ELR (cell line): ENCODE measurements around the gene PTGES2.
"Not testable (repeated sequence)": the region's sequence is repeated elsewhere in the genome, so short reads cannot be mapped to it uniquely, and the experiment has no call there.

ENCODE experiments used
- DNase-seq: peaks from one replicate; pipeline ENCODE4 v3.0.0-alpha.2; 2015; ENCODE audit warnings: low read depth

Gene PTGES2

DNA sequence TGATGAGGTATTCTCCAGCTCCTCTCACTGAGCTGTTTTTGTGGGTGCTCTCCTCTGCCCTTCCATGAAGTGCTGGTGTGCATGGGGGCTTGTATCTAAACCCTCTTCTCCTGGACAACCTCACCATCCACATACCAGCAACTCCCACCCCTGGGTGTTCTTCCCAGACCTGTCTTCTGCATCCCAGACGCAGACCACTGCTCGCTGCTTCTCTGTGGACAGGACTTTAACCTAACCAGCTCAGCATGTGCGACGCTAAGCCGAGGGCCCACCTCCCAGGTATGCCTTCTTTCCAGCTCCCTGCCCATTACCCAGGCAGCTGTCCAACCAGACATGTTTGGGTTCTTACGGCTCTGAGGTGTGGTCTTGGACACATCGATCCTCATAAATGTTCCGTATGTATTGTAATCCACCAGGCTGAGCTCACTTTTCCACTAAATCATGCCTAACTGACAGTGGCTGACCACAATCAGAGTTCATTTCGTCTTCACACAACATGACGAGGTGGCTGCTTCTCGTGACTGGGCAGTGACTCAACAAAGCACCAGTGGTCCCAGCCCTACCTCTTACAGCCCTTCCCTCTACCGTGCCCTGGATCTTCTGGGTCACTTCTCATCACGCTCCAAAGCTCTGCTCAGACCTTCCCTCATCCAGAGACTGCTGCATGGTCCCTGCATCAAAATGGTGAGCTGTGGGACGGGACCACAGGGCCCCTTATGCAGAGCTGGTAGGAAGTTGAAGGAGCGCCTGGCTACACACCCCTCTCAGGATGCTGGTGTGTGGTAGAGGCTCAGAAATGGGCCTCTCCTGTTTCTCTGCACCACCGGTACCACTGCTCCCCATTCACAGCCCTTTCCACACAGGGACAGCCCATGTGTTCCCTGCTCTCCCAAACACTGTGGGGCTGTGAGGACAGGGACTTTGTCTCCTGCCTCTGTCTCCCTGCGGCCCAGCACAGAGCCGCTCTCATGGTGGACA lies 9.6 kb upstream of the PTGES2 start:
- DNase-seq, result peak; percentile 91

DNA sequence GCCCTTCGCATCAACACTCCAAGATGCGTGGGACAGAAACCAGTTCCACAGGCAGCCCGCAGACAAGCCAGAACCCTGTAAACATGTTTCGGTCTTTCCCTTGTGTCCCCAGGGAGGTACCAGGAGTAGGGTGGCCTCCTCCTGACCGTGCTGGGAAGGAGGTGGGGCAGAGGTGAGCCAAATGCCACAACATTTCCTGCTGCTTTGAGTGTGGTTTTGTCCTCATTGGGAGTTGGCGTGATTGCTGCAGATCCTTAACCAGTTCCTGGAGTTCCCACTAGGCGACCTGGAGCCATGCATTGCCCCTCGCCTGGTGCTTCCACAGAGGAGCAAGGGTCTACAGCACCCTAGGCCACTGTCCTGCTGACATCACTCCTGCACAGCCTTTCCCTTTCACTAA lies 8.0 kb upstream of the PTGES2 start:
- DNase-seq, result not testable (repeated sequence)

DNA sequence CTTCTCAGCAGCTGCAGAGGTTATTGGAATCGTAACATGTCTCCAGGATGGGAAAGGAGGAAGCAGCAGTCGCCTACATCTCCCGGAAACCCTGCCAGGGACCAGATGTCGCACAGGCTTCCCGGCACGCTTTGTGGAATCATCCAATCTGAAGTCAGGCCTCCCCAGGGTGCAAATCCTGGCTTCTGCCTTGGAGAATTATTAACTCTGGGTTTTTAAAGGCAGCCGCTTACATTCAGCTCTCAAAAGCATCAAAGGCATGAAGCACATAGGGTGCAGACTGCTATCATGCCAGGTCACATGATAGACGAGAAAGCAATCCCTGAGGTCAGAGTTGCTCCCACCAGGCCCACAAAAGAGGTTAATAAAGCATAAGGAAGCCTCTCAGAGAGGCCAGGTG lies 4.6 kb upstream of the PTGES2 start:
- not testable (repeated sequence) for DNase-seq

DNA sequence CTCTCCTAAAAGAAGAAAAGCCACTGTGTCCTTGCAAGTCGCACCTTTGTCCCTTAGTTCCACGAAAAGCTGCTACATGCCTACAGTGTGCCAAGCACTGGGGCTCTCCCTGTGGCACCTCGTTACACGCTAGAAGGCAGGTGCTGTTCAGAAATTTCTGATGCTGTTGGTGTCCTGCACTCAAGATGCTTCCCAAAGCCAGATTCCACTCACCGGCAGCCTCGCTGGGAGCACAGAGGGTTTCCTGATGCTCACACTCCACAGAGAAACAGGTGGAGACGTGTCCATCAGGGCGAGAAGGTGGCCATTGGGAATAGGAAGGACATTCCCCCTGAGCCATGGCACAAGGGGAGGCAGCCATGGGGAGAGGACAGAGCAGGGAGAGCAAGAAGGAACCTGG lies 3.8 kb upstream of the PTGES2 start:
- DNase-seq, result not testable (repeated sequence)

DNA sequence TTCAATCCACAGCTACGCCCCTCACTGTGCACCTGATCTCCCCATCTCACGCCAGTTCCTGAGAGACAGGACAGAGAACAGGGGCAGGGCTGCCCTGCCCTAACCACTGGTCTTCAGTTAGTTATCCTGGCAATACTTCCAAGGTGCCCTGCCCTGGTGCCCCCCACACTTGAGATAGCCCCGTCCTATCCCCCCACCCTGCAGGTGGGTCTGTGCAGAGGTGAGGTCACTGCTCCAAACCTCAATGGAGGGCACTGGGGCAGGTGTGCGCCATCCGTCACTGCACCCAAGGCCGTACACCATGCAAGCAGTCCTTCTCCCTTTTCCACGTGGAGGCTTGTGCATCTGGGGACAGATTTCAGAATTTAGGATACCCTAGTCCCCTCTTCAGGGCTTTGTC lies 3.1 kb upstream of the PTGES2 start:
- not testable (repeated sequence) for DNase-seq

DNA sequence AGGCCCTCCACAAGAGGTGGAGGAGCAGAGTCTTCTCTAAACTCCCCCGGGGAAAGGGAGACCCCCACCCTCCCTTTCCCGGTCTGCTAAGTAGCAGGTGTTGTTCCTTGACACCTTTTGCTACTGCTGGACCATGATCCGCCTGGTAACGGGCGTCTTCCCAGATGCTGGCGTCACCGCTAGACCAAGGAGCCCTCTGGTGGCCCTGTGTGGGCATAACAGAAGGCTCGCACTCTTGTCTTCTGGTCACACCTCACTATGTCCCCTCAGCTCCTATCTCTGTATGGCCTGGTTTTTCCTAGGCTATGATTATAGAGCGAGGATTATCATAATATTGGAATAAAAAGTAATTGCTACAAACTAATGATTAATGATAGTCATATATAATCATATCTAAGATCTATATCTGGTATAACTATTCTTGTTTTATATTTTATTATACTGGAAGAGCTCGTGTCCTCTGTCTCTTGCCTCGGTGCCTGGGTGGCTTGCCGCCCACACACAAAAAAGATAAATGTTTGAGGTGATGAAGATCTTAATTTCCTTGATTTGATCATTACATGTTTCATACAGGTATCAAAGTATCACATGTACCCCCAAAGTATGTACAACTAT lies 2.6 kb upstream of the PTGES2 start:
- not testable (repeated sequence) for DNase-seq

DNA sequence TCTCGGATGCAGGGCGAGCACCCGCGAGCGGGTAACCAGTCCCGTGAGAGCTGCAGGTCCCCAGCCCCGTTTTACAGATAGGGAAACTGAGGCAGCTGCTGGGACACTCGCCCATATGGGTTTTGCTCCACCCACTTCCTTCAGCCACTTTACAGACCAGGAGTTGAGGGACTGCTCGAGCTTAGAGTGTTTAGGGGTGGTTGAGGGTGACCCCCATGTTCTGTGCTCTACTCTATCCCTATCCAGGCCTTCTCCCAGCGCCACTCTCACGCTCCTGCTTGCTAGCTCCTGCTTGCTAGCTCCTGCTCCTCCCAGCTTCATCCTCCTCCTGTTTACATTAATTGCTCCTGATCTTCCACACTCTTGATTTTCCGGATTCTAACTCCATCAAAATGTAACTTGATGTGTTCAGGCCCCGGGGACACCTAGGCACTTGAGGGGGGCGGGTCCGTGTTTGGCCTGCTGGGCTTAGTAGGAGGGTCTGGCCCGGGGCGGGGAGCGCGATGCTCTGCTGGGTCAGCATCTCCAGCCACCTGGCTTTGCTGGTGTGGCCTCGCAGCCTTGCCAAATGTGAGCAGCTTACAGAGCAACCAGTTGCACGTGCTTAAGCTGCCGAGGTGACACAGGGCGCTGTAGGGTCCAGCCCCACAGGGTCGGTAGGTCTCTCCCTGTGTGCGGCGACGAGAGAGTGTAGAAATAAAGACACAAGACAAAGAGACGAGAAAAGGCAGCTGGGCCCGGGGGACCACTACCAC lies 1.5 kb upstream of the PTGES2 start:
- DNase-seq, result no peak

DNA sequence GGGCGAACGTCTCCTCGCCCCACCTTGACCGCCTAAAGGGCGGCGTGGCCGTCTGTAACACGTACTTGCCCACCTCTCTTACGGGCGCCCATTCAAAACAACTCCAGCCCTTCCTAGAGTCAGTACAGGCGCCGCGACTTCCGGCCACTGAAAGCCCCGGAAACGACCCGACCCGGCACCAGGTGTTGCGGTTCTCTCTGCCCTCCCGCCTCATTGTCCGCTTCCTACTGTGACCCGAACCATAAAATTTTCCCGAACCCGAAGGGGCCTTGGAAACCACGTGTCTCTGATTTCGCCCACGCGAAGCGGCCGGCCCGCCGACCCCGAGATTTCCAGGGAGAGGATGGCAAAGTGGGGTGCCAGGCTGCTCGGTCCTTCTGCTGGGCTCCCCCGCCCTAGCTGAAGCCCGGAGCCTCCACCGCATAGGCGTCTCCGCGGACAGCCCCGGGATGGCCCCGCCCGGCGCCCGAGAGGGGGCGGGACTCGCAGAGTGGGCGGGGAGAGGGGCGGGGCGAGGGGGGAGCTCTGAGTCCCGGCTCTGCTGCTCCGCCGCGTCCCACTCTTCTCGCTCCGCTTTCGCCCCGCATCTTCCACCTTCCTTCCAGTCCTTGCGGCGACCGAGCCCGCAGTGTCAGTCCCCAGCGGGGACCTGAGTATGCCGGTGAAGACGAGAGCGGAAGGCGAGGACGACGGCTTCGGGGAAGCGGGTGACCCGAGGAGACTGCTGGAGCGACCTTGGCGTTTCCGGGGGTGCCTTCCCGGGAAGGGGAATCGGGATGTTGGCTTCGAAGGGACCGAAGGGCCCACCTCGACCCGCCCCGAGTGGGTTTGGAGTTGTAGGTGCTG lies 684 bp upstream of the PTGES2 start:
- peak; percentile 95 for DNase-seq

DNA sequence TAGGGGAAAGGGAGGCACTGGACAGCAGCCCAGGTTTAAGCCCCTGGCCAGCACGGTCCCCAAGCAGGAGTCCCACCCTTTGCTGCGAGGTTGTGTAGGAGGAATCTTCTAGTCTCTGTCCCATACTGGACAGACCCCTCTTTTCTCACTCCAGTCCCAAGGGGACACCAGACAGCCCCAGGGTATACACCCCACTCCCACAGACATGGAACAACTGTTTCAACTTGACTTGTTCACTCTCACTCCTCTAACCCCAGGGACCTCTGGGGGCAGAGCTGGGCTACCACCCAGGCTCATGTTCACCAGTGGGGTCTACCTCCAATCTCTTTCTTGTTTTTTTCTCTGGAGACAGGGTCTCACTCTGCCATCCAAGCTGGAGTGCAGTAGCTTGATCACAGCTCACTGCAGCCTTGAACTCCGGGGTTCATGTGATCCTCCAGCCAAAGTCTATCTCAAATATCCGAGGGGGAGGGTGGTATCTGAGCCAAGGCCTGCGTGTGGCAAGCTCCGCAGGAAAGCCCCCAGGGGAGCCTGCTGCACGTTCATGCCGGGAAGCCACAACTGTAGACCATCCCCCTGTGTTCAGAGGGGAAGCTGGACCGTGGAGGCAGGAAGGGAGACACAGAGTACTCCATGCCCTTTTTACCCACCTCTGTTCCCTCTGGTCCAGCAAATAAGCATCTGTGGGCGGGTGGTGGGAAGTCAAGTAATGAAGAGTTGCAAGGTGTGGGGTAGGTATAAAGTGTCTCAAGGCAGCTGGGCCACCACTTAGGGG lies 1.8 kb downstream of the PTGES2 start:
- no peak for DNase-seq

DNA sequence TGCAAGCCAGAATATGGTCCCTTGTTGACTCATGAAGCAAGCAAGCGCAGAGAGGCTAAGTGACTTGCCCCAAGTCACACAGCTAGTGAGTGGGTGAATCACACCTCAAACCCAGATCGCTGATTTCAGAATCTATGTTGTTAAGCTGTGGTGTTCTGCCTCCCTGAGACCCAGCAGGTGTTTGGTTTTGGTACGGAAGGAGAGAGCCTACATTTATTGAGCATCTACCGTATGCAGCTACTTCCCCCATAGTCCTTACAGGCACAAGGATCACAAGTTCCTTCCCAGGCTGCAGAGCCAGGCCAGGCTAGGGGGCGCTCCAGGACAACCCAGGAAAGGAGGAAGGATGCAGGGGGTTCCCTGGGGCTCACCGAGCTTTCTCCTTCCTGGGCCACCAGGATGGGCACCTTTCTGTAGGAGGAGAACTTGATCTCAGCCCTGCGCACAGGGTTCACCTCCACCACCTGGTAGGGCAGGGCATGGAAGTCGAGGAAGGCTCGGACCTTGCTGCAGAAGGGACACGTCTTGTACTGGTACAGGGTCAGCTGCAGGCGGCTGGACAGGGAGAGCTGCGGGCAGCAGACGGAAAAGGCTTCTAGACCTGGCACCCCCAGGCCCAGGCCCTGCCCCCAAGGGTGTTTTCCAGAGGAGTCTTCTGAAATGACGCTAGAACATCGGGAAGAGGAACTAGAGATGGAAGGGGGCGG lies 2.5 kb downstream of the PTGES2 start:
- peak; percentile 72 for DNase-seq

DNA sequence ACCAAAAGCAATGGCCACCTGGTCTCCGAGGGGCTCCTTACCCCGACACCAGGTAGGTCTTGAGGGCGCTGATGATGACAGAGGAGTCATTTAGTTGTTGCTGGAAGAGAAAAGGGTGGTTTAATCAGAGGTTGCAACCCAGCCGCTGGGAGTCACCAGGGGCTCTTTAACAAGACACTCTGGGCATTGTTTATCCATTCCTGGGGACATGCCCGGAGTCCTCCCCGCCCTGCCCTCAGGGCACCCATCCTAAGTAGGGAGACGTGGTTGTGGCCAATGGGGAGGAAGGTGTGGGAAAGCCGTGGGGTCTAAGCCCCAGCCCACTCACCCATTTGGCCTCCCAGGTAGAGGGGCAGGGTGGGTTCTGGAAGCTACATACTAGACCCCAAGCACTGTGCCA lies 3.1 kb downstream of the PTGES2 start:
- no peak for DNase-seq

DNA sequence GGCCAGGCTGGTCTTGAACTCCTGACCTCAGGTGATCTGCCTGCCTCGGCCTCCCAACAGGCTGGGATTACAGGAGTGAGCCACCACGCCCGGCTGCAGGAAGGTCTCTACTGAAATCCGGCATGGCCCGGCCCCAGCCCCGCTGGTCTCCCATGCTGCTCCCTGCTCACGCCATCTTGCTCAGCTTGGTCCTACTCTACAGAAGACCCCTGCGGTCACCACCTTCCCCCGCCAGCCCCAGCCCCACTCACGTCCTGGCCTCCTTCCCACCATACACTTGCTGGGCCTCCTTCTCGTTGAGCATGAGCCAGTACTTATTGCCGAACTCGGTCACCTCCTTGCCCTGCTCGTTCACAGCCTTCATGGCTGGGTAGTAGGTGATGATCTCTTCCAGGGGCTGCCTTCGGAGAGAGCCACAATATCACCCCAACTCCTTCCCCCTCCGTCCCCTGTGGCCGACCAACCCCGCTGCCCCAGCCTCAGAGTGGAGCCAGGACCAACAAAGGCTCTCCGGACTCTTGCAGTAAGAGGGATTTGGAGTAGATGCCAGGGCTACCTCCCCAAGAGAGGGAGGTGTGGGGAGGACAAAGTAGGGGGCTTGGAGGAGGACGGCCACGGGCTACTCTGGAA lies 4.0 kb downstream of the PTGES2 start:
- no peak for DNase-seq

DNA sequence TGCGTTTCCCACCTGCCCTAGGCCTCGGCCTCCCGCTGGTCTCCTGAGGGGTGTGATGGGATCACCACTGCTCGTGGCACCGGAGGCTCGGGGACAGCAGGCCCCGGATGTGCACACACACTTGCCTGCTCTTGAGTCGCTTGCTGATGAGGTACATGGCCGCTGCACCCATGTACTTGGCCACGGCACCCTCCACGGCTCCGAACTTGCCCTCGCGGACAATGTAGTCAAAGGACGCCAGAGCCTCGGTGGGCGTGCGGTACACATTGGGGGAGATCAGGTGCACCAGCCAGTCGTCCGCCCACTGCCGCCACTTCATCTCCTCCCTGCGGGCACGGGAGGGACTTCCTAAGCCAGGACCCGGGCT lies 4.7 kb downstream of the PTGES2 start:
- no peak for DNase-seq

DNA sequence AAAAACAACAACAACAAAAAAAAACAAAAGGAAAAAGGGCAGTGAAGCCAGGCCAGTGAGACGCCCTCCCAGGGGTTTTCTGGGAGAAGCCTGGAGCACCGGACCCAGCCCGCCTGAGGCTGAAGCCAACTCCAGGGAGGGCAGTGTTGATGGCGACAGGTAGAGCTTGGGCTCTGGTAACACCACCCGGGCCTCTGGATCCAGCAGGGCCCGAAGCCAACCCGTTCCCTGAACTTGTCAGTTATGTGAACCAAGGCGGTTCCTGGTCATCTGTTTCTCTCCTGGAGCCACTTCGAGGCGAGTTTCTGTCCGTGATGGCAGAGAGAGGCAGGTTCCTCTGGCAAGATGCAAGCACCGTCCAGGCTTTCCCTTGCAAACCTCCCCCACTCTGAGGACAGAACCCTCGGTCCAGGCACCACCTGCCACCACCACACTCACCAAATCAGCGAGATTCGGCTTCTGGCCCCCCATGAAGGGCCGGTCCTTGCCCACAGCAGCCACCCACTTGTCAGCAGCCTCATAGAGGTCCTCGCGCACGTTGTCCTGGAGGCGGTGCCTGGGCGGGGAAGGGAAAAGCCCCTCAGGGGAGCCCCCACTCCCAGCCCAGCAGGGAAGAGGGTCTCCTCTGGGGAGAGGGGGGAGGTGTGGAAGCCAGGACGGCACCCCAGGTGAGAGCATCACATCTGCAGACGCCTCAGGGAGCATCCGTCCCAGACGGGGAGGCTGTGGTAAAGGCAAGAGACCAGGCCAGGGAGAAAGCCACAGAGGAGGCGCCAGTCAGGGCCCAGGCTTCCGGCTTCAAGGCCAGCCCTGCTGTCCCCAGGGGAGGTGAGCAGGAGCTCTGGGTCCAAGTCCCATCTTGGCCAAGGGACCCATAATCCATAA lies 5.4 kb downstream of the PTGES2 start:
- no peak for DNase-seq

DNA sequence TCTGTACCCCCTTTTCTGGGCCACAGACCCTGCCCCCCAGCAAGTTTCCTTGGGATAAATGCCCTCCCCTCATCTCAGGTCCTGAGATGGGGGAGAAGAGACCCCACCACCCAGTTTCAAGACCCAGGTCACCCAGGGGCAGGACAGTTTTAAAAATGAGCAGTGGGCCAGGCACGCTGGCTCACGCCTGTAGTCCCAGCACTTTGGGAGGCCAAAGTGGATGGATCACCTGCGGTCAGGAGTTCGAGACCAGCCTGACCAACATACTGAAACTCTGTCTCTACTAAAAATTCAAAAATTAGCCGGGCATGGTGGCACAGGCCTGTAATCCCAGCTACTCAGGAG lies 6.1 kb downstream of the PTGES2 start:
- DNase-seq, result no peak

DNA sequence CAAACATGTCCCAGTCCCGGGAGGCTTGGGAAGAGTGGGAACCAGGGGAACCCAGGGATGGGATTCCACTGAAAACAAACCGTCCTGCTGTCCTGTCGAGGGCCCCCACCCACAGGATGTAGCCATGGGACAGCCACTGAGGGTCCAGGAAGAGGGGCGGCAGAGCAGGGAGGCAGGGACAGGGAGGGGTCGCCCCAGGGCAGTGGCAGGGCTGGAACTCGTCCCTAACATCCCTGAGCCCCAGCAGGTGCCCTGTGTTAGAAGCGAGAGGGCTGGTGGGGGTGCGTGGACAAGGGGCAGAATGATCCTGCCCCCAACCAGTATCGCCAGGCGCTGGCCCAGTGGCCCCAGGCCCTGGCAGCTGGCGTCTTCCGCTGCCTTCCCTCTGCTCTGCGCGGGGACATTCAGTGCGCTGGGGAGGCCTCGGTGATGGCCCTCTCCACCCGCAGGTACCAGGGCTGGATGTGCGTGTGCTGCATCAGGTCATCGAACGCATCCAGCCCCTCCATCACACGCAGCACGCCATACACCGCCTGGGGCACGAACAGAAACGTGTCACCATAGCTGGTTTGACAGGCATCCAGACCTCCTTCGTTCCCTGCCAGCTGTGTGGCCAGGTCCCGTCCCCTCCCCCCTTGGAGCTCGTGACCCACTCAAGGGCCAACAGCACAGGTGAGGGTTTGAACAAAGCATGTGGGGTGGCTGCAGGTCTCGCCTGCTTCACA lies 6.6 kb downstream of the PTGES2 start:
- DNase-seq, result no peak

DNA sequence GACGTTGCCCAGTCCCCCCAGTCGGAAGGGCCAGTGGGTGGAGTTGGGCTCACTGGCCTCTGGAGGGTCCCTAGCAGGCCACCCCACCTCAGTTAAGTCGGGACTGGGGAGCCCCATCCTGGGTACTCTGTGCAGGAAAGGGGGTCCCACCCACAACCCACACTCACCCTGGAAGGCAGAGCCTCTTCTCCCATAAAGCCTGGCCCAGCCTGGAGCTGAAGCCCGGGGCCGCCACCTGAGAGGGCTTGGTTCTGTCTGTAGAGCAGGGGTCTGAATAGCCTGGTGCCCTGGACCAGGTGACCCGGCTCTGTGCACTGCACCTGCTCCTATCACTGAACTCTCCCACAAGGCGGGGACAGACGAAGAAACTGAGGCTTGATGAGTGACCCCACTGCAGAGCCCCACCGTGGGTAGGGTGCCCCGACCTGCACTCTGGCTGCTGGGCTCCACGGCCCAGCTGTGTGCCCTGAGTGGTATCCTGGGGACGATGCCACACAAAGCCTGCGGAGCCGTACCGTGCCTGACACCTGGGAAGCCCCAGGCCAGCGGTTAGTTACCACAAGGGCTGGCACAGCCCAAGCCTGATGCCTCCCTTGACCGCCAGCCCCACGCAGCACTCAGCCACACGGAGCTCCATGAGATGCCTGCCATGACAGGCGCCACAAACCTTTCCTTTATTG lies 7.3 kb downstream of the PTGES2 start:
- no peak for DNase-seq
